ENCODE results near the gene S1PR2.
A peak's percentile ranks its signal among the peaks of the same experiment; 100 is the strongest.

Gene S1PR2, protein sequence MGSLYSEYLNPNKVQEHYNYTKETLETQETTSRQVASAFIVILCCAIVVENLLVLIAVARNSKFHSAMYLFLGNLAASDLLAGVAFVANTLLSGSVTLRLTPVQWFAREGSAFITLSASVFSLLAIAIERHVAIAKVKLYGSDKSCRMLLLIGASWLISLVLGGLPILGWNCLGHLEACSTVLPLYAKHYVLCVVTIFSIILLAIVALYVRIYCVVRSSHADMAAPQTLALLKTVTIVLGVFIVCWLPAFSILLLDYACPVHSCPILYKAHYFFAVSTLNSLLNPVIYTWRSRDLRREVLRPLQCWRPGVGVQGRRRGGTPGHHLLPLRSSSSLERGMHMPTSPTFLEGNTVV

DNA sequence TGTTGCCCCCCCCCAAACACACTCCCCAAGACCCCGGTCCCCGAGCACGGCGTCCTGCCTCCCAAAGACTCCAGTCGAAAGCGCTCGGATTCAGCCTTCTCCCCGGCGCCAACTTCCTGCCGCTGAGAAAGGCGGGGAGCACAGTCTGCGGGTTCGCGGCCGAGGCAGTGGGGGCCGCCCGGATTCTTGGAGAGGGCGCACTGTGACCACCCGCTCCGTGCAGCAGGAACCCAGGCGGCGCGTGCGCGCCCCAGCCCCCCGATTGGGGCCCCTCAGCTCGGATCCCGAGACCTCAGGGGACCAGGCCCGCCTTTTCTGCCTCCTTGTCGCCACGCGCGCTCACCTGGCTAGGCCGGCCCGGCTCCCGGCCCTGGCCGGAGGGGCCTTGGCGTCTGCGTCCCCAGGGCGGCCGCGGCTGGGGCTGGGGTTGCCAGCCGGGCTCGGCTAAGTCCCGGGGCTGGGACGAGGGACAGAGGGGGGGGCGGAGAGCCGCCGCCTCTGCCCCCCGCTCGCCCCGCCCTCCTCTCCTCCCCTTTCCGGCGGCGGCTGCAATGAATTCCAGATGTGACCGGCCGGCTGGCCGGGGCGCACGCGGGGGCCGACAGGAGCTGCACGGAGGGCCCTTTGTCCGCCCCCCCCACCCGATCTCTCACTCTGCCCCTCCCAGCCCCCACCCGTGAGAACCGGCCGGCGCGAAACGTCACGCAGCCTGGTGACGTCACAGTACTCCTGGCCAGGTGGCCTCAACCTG, at the start of gene S1PR2:
TSS of gene S1PR2 (minus strand) at position 471 of the 751 bp plus-strand sequence. CDS start 6,426 bp downstream, outside the sequence.
- TF ChIP-seq, protein P1, sequence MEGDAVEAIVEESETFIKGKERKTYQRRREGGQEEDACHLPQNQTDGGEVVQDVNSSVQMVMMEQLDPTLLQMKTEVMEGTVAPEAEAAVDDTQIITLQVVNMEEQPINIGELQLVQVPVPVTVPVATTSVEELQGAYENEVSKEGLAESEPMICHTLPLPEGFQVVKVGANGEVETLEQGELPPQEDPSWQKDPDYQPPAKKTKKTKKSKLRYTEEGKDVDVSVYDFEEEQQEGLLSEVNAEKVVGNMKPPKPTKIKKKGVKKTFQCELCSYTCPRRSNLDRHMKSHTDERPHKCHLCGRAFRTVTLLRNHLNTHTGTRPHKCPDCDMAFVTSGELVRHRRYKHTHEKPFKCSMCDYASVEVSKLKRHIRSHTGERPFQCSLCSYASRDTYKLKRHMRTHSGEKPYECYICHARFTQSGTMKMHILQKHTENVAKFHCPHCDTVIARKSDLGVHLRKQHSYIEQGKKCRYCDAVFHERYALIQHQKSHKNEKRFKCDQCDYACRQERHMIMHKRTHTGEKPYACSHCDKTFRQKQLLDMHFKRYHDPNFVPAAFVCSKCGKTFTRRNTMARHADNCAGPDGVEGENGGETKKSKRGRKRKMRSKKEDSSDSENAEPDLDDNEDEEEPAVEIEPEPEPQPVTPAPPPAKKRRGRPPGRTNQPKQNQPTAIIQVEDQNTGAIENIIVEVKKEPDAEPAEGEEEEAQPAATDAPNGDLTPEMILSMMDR (conservative IDR thresholded peaks at IDR 0.05): no peak
- peak within 1 kb of the TSS; percentile 30; the same call in 1 of the 2 replicates for H3K27ac ChIP-seq

- no peak overlapping the region for H3K27ac ChIP-seq
- TF ChIP-seq, protein P1 (conservative IDR thresholded peaks at IDR 0.05): no peak
These were observed 48.8 kb upstream of the S1PR2 start for GRCh38 chr19:10279737-10280442.

- TF ChIP-seq, protein P1 (conservative IDR thresholded peaks at IDR 0.05): no peak
- no peak overlapping the region for H3K27ac ChIP-seq
These were observed 47.8 kb upstream of the S1PR2 start for GRCh38 chr19:10278935-10279334.

- TF ChIP-seq, protein P1 (conservative IDR thresholded peaks at IDR 0.05): no peak
- no peak overlapping the region for H3K27ac ChIP-seq
These were observed 46.9 kb upstream of the S1PR2 start for GRCh38 chr19:10277795-10278589.

- no peak overlapping the region for H3K27ac ChIP-seq
- TF ChIP-seq, protein P1 (conservative IDR thresholded peaks at IDR 0.05): no peak
These were observed 43.5 kb upstream of the S1PR2 start for GRCh38 chr19:10274589-10274988.

- peak overlapping the region; percentile 64 for H3K27ac ChIP-seq
- TF ChIP-seq, protein P1 (conservative IDR thresholded peaks at IDR 0.05): no peak
These were observed 40.5 kb upstream of the S1PR2 start for GRCh38 chr19:10271543-10272086.
